Posterior cingulate gyrus (tissue), 11 donors: ENCODE data around the gene COL18A1.

Experiments used
- DNase-seq, 10 donors: peaks; one replicate each; pipeline versions ENCODE4 v3.0.0 to v3.0.0-alpha.2; 2020 to 2021; ENCODE audit warnings: mixed read lengths in 3 of 10
- intact Hi-C: fragments of 100-400 bp; cut with DNase I; formaldehyde crosslinking; loops from one replicate; pipeline ENCODE4 v1.15.1; 2023

The COL18A1 gene

DNA sequence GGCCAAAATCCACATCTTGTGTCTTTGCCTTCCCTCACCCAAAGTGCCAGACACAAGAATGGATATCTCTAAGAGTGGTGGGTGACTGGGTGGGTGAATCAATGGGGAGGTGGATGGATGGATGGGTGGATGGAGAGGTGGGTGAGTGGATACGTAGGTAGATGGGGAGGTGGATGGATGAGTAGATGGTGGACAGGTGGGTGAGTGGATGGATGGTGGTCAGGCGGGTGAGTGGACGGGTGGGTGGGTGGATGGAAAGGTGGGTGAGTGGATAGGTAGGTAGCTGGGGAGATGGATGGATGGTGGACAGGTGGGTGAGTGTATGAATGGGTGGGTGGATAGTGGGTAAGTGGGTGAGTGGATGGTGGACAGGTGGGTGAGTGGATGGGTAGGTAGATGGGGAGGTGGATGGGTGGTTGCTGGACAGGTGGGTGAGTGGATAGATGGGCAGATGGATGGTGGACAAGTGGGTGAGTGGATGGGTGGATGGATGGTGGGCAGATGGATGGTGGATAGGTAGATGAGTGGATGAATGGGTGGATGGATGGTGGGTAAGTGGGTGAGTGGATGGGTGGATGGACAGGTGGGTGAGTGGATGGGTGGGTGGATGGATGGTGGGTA, 103.0 kb downstream of the COL18A1 start:
- peak in 5 of 10 donors; percentile 1 to 46 (median 19) for DNase-seq
- intact Hi-C loops: no loop called here

DNA sequence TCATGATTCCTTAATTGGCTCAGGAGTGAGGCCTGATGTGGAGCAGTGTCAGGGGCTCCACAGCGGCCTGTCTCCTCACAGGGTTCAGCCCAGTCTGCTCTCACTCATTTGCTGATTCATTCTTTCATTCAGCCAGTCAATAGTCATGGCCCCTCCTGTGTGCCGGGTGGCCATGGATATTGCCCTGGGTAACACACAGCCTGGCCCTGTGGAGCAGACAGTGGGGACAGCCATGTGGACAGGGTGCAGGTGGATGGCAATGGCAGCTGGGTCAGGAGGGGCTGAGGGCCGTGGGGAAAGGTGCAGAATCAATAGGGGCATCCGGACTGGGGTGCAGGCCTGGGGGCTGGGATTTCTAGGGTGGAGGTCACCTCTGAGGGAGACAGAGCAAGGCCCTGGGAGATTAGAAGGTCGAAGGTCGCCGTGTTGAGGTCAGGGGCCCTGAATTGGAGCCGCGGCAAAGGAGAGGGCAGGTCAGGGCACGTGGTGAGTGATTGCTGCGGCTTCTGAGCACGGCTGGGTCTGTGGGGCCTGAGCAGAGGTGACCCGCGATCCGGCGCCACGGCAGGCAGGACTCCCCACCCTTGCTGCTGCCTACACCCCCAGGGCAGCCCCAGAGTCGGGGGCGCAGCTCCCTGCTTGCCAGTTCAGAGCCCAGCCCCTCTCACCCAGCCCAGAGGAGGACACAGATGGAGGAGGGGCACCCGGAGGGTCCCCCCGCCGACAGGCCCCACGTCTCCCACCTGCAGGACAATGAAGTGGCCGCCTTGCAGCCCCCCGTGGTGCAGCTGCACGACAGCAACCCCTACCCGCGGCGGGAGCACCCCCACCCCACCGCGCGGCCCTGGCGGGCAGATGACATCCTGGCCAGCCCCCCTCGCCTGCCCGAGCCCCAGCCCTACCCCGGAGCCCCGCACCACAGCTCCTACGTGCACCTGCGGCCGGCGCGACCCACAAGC, 103.9 kb downstream of the COL18A1 start:
- intact Hi-C loops: no loop called here
- DNase-seq: peak in 5 of 10 donors; percentile 1 to 83 (median 54)

- intact Hi-C loops: no loop called here
- peak in 5 of 10 donors; percentile 4 to 85 (median 70) for DNase-seq
These were observed 104.9 kb downstream of the COL18A1 start for GRCh38 chr21:45509566-45510465.

DNA sequence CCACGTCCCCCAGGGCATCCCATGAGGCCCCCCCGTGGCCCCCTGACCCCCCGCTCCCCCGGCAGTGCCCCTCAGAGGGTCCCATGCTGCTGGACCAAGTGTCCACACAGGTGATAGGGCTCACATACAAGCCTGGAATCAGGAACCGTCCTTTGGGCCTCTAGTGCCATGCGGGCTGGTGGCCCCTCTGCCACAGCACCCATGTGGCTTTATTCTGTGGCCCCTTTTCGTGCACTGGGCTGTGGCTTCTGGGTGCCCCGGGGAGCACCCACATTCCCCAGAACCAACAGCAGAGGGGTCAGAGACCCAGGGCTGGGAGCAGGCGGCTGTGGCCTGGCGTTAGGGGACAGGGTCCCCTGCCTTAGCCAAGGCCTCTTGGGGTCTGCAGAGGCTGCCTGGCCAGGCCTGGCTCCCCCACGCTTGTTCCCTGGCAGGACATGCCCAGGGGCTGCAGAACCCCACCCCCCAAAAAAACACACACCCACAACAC, 105.5 kb downstream of the COL18A1 start:
- peak in 4 of 10 donors; percentile 11 to 57 (median 30) for DNase-seq
- intact Hi-C loops: no loop called here

GRCh38 chr21:45511007-45511406, 106.0 kb downstream of the COL18A1 start:
- intact Hi-C loops: no loop called here

DNA sequence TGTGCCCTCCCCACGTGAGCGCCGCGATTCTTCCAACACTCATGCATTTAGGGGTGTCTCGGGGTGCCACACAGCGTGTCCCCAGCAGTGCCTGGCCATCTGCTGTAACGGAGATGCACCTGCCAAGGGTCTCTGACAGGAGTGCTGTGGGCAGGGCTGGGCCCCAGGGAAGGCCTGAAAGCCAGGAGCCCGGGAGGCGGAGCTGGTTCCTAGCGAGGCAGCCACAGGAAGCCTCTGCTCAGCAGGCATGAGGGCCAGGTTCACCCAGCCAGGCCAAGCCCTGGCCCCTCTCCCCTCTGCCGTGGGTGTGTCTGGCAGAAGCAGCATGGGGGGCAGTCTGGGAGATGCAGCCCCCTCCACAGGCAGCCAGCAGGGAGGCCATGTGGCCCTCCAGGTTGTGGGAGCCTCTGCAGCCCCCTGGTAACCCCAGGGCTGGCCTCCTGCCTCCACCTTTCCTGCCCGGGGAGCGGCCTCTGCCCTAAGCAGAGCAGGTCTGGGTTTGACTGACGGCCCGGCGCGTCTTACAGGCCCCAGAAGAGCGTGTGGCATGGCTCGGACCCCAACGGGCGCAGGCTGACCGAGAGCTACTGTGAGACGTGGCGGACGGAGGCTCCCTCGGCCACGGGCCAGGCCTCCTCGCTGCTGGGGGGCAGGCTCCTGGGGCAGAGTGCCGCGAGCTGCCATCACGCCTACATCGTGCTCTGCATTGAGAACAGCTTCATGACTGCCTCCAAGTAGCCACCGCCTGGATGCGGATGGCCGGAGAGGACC, 106.9 kb downstream of the COL18A1 start:
- DNase-seq: peak in 4 of 10 donors; percentile 16 to 74 (median 64)
- intact Hi-C loops: no loop called here

More at GRCh38 chr21:45511007-45511406, 106.0 kb downstream of the COL18A1 start:
- DNase-seq: peak in 5 of 10 donors; percentile 1 to 78 (median 20)

DNA sequence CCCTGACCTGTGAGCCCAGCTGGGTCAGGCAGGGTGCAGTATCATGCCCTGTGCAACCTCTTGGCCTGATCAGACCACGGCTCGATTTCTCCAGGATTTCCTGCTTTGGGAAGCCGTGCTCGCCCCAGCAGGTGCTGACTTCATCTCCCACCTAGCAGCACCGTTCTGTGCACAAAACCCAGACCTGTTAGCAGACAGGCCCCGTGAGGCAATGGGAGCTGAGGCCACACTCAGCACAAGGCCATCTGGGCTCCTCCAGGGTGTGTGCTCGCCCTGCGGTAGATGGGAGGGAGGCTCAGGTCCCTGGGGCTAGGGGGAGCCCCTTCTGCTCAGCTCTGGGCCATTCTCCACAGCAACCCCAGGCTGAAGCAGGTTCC, 107.6 kb downstream of the COL18A1 start:
- intact Hi-C loops: no loop called here

GRCh38 chr21:45513003-45513717, 108.2 kb downstream of the COL18A1 start:
- peak in 5 of 10 donors; percentile 6 to 84 (median 67) for DNase-seq
- intact Hi-C loops: no loop called here

More for the DNA sequence above, 107.6 kb downstream of the COL18A1 start:
- peak in 3 of 10 donors; percentile 18 to 75 (median 50) for DNase-seq

- peak in 3 of 10 donors; percentile 12 to 54 (median 52) for DNase-seq
- intact Hi-C loops: no loop called here
These were observed 108.9 kb downstream of the COL18A1 start for GRCh38 chr21:45513741-45514310.

GRCh38 chr21:45514311-45515021, 109.5 kb downstream of the COL18A1 start:
- intact Hi-C loops: no loop called here
- peak in 4 of 10 donors; percentile 21 to 71 (median 64) for DNase-seq

GRCh38 chr21:45515241-45516061, 110.5 kb downstream of the COL18A1 start:
- peak in 4 of 10 donors; percentile 21 to 85 (median 62) for DNase-seq
- intact Hi-C loops: no loop called here

DNA sequence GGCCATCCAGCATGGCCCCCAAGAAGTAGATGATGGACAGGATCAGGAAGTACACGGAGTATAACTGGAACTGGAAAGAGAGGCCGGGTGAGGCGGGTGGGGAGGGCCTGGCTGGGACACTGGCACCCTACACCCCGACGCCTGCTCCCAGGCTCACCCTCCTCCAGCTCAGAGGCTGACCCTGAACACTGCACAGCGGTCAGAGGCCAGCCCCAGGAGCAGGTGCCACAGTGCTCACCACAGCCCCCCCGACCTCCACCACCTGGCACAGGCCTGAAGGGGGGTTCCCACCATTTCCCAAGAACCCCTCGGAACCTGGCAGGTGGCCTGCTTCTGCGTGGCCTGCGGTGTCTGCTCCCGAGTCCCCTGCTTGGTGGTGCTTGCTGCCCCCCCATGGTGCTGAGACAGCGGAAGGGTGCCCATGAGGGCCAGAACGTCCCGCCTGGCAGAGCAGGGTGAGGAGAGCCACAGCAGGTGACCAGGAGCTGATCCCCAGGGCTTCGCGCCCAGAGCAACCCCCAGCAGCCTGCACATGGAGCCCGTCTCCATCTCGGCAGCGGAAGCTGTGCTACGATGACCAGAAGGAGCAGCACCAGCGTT, 111.2 kb downstream of the COL18A1 start:
- intact Hi-C loops: no loop called here
- peak in 4 of 10 donors; percentile 14 to 72 (median 62) for DNase-seq

GRCh38 chr21:45516671-45517151, 111.7 kb downstream of the COL18A1 start:
- DNase-seq: peak in 3 of 10 donors; percentile 16 to 60 (median 44)
- intact Hi-C loops: no loop called here

- intact Hi-C loops: no loop called here
- DNase-seq: peak in 4 of 10 donors; percentile 18 to 72 (median 49)
These were observed 112.5 kb downstream of the COL18A1 start for GRCh38 chr21:45517249-45518065.

DNA sequence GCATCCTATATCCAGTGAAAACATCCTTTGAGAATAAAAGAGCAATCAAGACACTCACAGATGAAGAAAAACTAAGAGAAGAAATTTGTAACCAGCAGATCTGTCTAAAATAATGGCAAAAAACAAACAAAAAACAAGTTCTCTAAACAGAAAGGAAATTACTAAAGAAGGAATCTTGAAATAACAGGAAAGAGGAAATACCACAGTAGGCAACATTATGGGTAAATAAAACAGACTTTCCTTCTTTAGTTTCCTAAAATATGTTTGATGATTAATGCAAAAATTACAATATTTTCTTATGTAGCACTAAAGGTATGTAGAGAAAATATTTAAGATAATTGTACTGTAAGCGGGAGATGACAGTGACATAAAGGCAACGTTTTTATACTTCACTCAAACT, 113.8 kb downstream of the COL18A1 start:
- no peak for DNase-seq
- intact Hi-C loops: no loop called here
